GM12864 (cell line): Measurements from ENCODE around the gene WNT5B.

Experiments used
- DNase-seq: peaks from one replicate; pipeline ENCODE4 v3.0.0-alpha.2; 2011; ENCODE audit warnings: low read depth
- H3K4me3 ChIP-seq: 2 replicates; pipeline ENCODE4 v1.5.1; 2011; ENCODE audit warnings: mild to moderate bottlenecking, low read depth, low read length, control low read depth
- CTCF ChIP-seq: IDR thresholded peaks from 2 replicates; pipeline ENCODE4 v1.5.1; 2011; ENCODE audit warnings: low read depth, mild to moderate bottlenecking, moderate library complexity, low read length, control low read depth, inconsistent platforms; ENCODE audit errors: missing control alignments

The WNT5B gene

GRCh38 chr12:1635301-1636095 lies 6.5 kb downstream of the WNT5B start:
- TF ChIP-seq CTCF = no peak
- no peak for DNase-seq
- no peak overlapping the region for H3K4me3 ChIP-seq

- TF ChIP-seq CTCF = no peak
- no peak for DNase-seq
- no peak overlapping the region for H3K4me3 ChIP-seq
These were observed 9.2 kb downstream of the WNT5B start for GRCh38 chr12:1638203-1638602.

- no peak for DNase-seq
- H3K4me3 ChIP-seq = no peak overlapping the region
- TF ChIP-seq CTCF = no peak
These were observed 10.5 kb downstream of the WNT5B start for GRCh38 chr12:1639538-1639937.

- no peak overlapping the region for H3K4me3 ChIP-seq
- no peak for DNase-seq
- no peak for TF ChIP-seq CTCF
These were observed 11.6 kb downstream of the WNT5B start for GRCh38 chr12:1640328-1641234.

GRCh38 chr12:1642513-1642912 lies 13.5 kb downstream of the WNT5B start:
- no peak overlapping the region for H3K4me3 ChIP-seq
- DNase-seq = no peak
- no peak for TF ChIP-seq CTCF

GRCh38 chr12:1643043-1643442 lies 14.0 kb downstream of the WNT5B start:
- no peak for DNase-seq
- H3K4me3 ChIP-seq = no peak overlapping the region
- no peak for TF ChIP-seq CTCF
